Ascending aorta (tissue), 2 donors: ENCODE results near the gene GAB2. TPM values are rescaled to one million over a fixed set of nuclear protein-coding genes. Genes with fewer than 3 reads are reported as not detected.
A peak's percentile ranks its signal among the peaks of the same experiment; 100 is the strongest.

Experiments used
- DNase-seq, 2 donors: peaks; one replicate each; pipeline ENCODE4 v3.0.0-alpha.2; 2019; ENCODE audit warnings: low spot score in 2 of 2
- H3K27ac ChIP-seq, 2 donors: fragments of 200-600 bp; sonication (generic); one replicate each; pipeline ENCODE4 v1.5.1; 2016 to 2017; ENCODE audit warnings: mild to moderate bottlenecking in 1 of 2
- H3K27me3 ChIP-seq: fragments of 200-600 bp; sonication (generic); one replicate; pipeline ENCODE4 v1.5.1; 2017
- H3K36me3 ChIP-seq, 2 donors: fragments of 200-600 bp; sonication (generic); one replicate each; pipeline ENCODE4 v1.5.1; 2016
- H3K4me1 ChIP-seq, 2 donors: fragments of 200-600 bp; sonication (generic); one replicate each; pipeline ENCODE4 v1.5.1; 2016 to 2017; ENCODE audit warnings: mild to moderate bottlenecking in 1 of 2
- H3K4me3 ChIP-seq, 2 donors: fragments of 200-600 bp; sonication (generic); one replicate each; pipeline ENCODE4 v1.5.1; 2016 to 2017; ENCODE audit warnings: mild to moderate bottlenecking in 1 of 2
- H3K9me3 ChIP-seq, 2 donors: fragments of 200-600 bp; sonication (generic); one replicate each; pipeline ENCODE4 v1.5.1; 2016
- intact Hi-C: fragments of 100-400 bp; cut with DNase I; formaldehyde crosslinking; loops from one replicate; pipeline ENCODE4 v1.15.1; 2023
- total RNA-seq: library from RNA; depleted of rRNA; stranded (reverse); fragments of >200 nt; gene quantifications from one replicate; pipeline ENCODE4 v1.1.0, GENCODE V29; 2016
- TF ChIP-seq, protein P1 (sequence below), 3 experiments: fragments of 200-600 bp in 2 of 3; fragments of 450-650 bp in 1 of 3; sonication (generic) in 2 of 3; IDR thresholded peaks; one replicate each; pipeline ENCODE4 v1.5.1; 2016 to 2019; ENCODE audit warnings: antibody characterized with exemption in 3 of 3, mild to moderate bottlenecking in 1 of 3, moderate library complexity in 1 of 3

Gene GAB2
- total RNA-seq, 1 donor from 2014 or later: 21.6 TPM

DNA sequence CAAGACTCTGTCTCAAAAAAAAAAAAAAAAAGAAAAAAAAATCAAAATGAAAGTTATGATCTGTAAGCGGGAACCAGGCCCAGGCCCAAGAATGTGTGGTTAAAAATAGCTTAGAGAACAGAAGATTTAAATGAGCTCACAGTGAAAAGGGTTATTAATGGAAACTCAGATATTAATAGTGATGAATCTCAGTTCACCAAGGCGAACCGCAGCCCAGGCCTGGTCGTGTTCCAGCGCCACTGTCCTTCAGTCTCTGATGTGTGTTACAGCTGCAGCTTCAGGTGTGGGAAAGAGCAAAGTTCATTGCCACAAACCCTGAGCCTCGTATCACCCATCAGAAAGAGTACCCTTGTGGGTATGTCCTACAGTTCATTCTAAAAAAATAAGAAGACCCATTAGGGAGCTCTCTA is 107.1 kb downstream of the GAB2 start:
- H3K4me1 ChIP-seq: peaks cover 18 to 51% of the 10 kb centered on the region in 2 donors
- no peaks in the 10 kb centered on the region for H3K36me3 ChIP-seq
- TF ChIP-seq, protein P1, sequence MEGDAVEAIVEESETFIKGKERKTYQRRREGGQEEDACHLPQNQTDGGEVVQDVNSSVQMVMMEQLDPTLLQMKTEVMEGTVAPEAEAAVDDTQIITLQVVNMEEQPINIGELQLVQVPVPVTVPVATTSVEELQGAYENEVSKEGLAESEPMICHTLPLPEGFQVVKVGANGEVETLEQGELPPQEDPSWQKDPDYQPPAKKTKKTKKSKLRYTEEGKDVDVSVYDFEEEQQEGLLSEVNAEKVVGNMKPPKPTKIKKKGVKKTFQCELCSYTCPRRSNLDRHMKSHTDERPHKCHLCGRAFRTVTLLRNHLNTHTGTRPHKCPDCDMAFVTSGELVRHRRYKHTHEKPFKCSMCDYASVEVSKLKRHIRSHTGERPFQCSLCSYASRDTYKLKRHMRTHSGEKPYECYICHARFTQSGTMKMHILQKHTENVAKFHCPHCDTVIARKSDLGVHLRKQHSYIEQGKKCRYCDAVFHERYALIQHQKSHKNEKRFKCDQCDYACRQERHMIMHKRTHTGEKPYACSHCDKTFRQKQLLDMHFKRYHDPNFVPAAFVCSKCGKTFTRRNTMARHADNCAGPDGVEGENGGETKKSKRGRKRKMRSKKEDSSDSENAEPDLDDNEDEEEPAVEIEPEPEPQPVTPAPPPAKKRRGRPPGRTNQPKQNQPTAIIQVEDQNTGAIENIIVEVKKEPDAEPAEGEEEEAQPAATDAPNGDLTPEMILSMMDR (IDR thresholded peaks at IDR 0.05): no peak
- H3K27me3 ChIP-seq: no peaks in the 10 kb centered on the region
- intact Hi-C loops: loop anchor here (2.0 to 5.0 kb wide), 4 partner anchors 43 to 267 kb away; no protein-coding TSS in a partner anchor
- H3K9me3 ChIP-seq: no peaks in the 10 kb centered on the region
- H3K27ac ChIP-seq: peak overlapping the region; percentile 74 to 79
- DNase-seq: peak; percentile 16 to 84
- H3K4me3 ChIP-seq: peak overlapping the region; percentile 9 to 12

DNA sequence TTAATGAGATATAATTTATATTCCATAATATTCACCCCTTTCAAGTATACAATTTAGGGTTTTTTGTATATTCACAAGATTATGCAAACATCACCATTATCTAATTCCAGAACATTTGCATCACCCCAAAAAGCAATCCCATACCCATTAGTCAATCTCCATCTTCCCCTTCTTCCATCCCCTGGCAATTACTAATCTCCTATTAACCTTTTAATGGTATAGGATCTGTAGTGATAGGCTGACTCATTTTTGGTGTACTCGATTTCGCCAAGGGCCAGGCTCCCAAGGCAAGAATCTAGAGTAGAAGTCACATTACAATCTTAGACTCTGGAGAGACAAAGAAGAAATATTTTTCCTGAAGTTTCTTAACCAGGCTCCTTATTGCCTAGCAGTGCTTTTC is 113.4 kb downstream of the GAB2 start:
- peaks cover 3 to 20% of the 10 kb centered on the region in 2 donors for H3K4me1 ChIP-seq
- peak overlapping the region; percentile 21 to 38 for H3K27ac ChIP-seq
- TF ChIP-seq, protein P1 (IDR thresholded peaks at IDR 0.05): no peak
- DNase-seq: no peak
- no peaks in the 10 kb centered on the region for H3K36me3 ChIP-seq
- intact Hi-C loops: no loop called here
- H3K9me3 ChIP-seq: no peaks in the 10 kb centered on the region
- H3K27me3 ChIP-seq: no peaks in the 10 kb centered on the region
- no peak overlapping the region for H3K4me3 ChIP-seq

DNA sequence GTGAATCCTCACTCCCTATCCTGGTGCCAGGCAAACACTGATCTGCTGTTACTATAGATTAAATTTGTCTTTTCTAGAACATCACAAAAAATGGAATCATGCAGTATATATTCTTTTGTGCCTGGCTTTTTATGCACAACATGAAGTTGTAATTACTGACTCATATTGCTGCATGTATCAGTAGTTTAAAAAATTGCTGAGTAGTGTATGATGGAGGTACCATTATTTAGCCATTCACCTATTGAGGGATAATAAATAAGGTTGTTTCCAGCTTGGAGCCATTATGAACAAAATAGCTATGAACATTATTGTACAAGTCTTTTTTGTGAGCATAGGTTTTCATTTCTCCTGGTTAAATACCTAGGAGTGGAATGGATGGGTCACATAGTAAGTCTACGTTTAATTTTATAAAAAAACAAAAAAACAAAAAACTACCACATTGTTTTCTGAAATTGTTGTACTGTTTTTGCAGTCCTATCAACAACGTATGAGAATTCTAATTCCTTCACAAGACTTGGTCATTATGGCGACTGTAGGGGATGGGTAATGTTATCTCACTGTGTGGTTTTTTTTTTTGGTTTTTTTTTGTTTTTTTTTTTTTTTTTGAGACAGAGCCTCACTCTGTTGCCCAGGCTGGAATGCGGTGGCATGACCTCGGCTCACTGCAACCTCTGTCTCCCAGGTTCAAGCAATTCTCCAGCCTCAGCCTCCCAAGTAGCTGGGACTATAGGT is 117.3 kb downstream of the GAB2 start:
- Histone ChIP-seq H3K9me3 (no peaks in the 10 kb centered on the region), H3K4me1 (peaks cover 0 to 10% of the 10 kb centered on the region in 2 donors), H3K4me3 (no peak overlapping the region), H3K27ac (no peak overlapping the region), H3K27me3 (no peaks in the 10 kb centered on the region), H3K36me3 (no peaks in the 10 kb centered on the region)
- intact Hi-C loops: no loop called here
- TF ChIP-seq, protein P1 (IDR thresholded peaks at IDR 0.05): no peak
- no peak for DNase-seq

DNA sequence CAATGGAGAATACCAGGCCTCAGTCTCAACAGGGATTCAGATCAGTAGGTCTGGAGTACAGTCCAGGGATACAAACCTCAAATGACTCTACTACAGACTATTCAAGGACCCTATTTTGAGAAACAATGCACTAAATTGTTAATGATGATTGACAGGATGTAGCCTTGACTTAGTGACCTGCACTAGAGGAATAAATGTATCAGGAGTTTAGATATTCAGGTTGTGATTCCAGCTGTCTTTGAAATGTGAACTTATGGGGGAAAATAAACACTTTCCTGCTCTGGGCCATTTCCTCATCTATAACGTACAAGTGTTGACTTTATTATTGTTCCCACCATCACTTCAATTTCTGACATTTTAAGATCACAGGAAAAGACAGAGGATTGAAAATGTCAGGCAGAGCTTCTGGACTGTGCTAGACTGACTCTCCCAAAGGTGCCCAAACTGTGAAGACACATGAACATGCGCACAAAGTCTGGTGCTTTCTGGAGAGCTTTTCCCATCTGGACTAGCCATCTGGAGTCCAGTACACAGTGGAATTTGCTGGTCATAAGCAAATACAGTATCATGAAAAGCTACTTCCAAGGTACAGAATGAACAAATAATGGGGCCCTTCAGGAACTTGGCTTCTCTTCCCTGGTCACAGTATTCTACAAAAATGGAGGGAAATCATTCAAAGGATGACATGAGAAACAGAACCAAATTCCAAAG is 118.5 kb downstream of the GAB2 start:
- H3K27me3 ChIP-seq: no peaks in the 10 kb centered on the region
- intact Hi-C loops: no loop called here
- H3K4me1 ChIP-seq: peaks cover 0 to under 1% of the 10 kb centered on the region in 2 donors
- no peaks in the 10 kb centered on the region for H3K9me3 ChIP-seq
- TF ChIP-seq, protein P1 (IDR thresholded peaks at IDR 0.05): no peak
- H3K4me3 ChIP-seq: no peak overlapping the region
- H3K27ac ChIP-seq: no peak overlapping the region
- DNase-seq: no peak
- H3K36me3 ChIP-seq: no peaks in the 10 kb centered on the region

DNA sequence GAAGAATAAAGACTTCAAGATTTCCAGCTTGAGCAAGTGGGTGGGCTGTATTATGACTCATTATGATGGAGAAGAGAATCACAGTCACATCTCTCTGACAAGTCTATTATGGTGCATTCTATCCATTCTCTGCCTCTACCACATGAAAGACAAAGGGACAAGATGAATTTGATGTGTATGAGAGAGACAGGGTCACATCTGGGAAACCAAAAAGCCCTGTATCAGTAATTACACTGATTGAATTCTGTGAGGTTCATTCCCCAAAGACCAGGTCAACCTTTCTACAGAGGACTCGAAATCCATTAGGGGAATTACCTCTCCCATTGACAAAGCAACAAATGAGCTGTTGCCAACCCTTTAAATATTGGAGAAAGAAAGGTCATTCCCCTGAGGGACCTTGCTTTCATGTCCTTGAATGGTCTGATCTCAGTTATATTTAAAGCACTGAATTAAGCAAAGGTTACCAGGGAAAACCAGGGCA is 119.3 kb downstream of the GAB2 start:
- no peak overlapping the region for H3K4me3 ChIP-seq
- H3K27ac ChIP-seq: no peak overlapping the region
- no peaks in the 10 kb centered on the region for H3K9me3 ChIP-seq
- H3K27me3 ChIP-seq: no peaks in the 10 kb centered on the region
- DNase-seq: no peak
- TF ChIP-seq, protein P1 (IDR thresholded peaks at IDR 0.05): no peak
- intact Hi-C loops: no loop called here
- no peaks in the 10 kb centered on the region for H3K36me3 ChIP-seq
- H3K4me1 ChIP-seq: no peaks in the 10 kb centered on the region
